Skin epidermis (tissue), 12 donors: ENCODE data around the gene MMP1.

Source experiments
- H3K27ac ChIP-seq, 21 experiments: fragments of 200-600 bp; sonication (generic) in 11 of 21; one replicate each; pipeline ENCODE4 v1.5.0; 2020; ENCODE audit warnings: mild to moderate bottlenecking in 3 of 21, inconsistent platforms in 2 of 21, moderate library complexity in 2 of 21
- H3K4me3 ChIP-seq, 7 experiments: fragments of 200-600 bp; sonication (generic) in 2 of 7; one replicate each; pipeline ENCODE4 v1.5.0; 2020; ENCODE audit warnings: inconsistent platforms in 2 of 7, mild to moderate bottlenecking in 2 of 7, moderate library complexity in 1 of 7

MMP1 gene

DNA sequence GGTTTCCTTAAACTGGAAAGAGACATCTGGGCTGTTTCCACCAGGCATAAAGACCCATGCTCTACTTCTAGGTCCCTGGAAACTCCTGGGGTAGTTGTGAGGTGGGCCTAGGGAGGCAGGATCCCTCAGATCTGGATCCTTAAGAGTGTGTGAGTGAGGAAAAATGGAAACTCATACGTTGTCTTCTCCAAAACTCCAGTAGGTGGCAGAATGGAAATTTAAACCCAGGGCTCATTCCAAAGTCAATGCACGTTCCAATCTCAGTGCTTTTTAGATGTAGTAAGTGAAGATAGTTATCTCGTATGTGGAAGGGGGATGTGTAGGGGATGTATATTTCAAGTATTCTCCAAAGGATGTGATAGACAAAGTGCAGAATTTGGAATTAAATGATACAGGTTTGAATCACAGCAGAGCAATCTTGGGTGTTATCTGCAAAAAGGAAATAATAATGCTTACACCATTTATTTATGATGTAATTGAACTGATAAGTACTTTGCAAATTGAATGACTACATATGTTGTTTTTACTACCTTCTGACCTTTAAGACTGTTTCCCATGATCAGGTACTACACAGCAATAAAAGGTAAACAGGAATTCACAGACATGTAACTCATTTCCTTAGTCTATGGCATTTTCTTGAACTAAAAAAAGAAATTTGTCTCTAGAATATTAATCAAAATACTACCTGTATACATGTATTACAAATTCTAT, 13.1 kb upstream of the MMP1 start:
- no peak overlapping the region for H3K27ac ChIP-seq

GRCh38 chr11:102809971-102810370, 12.0 kb upstream of the MMP1 start:
- H3K27ac ChIP-seq, result no peak overlapping the region
- no peak overlapping the region for H3K4me3 ChIP-seq

More for the DNA sequence above, 13.1 kb upstream of the MMP1 start:
- no peak overlapping the region for H3K4me3 ChIP-seq

DNA sequence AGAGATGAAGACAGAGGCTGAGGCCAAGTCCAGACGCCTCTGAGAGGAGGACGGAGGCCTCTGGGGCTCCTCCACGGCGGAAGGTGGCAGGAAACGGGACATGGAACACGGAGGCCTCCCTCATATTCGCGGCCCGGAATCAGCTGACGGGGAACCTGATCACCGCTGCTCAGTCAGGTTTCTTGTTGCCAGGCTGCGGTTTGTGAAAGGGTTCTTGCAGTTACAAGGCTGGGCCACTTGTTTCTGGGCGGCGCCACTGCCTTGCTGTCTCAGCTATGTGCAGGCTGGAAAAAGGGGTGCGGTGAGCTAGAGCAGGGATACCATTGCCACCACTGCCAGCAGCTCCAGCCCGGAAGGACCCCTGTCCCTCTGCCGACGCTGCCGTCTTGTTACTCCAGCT, 10.0 kb upstream of the MMP1 start:
- Histone ChIP-seq H3K27ac (no peak overlapping the region), H3K4me3 (no peak overlapping the region)

- H3K4me3 ChIP-seq, result no peak overlapping the region
- H3K27ac ChIP-seq, result no peak overlapping the region
These were observed 8.3 kb upstream of the MMP1 start for GRCh38 chr11:102806296-102806695.

DNA sequence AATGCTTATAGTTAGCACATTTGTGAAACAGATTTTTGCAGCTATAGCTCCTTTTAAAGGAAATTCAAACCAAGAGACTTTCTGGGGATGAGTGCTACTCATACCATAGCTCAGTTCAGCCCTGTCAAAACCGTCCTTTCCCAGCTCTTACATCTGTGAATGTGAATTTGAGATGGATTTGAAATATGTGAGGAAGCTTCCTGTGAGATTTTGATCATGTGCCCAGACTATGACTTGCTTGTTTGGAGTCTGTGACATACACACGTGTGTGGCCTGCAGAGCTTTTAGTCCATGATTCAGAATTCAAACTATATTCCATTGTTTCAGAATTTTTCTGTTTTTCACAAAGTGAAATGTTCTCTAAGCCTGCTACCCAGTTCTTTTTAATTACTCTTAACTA, 4.4 kb upstream of the MMP1 start:
- Histone ChIP-seq H3K4me3 (no peak overlapping the region), H3K27ac (peak overlapping the region in 5 of 21 experiments; percentile 2 to 67 (median 40))

DNA sequence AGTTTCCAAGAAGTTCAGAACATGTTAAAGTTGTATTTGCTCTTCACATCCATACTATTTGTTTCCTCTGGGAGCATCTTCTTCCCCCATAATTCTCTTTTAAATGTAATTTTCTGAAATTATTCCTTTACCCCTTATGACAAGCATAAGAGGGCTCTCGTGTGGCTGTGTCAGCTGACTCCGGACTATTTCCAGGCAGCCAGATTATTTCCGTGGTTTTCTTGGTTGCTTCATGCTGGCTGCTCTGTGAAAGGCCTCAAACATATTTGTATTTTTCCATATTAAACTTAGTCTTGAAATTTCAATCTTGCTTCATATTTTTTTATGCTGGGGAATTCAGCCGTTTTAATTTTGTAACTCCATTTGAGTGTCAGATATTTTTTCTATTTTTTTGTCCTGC, 2.8 kb upstream of the MMP1 start:
- H3K27ac ChIP-seq, result peak overlapping the region in 10 of 21 experiments; percentile 8 to 67 (median 42)
- H3K4me3 ChIP-seq, result no peak overlapping the region

DNA sequence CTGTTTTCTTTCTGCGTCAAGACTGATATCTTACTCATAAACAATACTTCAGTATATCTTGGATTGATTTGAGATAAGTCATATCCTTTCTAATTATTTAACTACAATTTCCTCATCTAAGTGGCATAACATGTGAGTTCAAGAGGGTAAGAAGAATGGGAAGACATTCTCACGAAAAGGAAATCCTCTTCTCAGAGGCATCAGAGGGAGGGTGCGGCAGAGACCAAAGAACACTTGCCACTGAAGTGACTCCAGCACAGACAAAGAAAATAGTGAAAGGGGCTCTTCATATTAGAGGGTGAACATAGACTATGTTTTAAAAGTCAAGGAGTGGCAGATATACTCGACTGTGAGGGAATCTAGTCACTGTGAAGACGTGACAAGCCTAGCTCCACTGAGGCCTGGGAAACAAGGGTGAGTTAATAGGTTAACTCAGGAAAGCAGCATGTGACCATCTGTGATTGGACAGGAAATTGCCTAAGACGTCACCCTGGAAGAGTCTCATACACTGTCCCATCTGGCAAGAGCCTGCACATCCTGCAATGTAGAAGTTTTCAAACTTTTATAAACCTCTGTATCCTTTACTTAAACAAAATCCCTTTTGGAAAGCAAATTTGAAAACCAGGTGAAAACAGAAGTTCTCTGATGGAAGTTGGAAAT, 1.9 kb upstream of the MMP1 start:
- H3K4me3 ChIP-seq, result no peak overlapping the region
- H3K27ac ChIP-seq, result peak overlapping the region in 10 of 21 experiments; percentile 8 to 67 (median 28)

DNA sequence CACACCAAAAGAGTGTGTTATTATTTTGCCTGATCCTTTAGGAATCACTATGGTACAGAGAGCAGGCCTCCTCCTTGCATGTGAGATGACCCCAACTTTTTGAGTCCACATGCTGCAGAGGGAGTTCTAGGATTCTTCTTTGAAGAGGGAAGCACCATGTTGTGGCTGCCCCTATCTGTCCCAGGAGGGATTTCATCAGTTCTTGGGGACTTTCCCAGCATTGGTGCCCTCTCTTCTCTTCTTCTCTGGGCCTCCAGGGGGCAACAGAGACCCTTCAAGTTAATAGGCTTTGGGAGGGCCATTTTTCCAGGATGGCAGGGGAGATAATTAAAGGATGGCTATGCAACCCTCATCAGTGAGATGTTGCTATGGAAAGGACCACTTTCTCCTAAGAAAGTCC, 3.6 kb downstream of the MMP1 start:
- Histone ChIP-seq H3K4me3 (no peak overlapping the region), H3K27ac (no peak overlapping the region)

GRCh38 chr11:102793677-102794290, 4.2 kb downstream of the MMP1 start:
- H3K27ac ChIP-seq, result no peak overlapping the region
- no peak overlapping the region for H3K4me3 ChIP-seq

- no peak overlapping the region for H3K4me3 ChIP-seq
- H3K27ac ChIP-seq, result no peak overlapping the region
These were observed 5.4 kb downstream of the MMP1 start for GRCh38 chr11:102792604-102793003.

GRCh38 chr11:102791271-102792036, 6.5 kb downstream of the MMP1 start:
- no peak overlapping the region for H3K27ac ChIP-seq
- no peak overlapping the region for H3K4me3 ChIP-seq

- Histone ChIP-seq H3K27ac (no peak overlapping the region), H3K4me3 (no peak overlapping the region)
These were observed 9.5 kb downstream of the MMP1 start for GRCh38 chr11:102788334-102788995.

- Histone ChIP-seq H3K4me3 (no peak overlapping the region), H3K27ac (no peak overlapping the region)
These were observed 13.6 kb downstream of the MMP1 start for GRCh38 chr11:102784380-102784779.

- Histone ChIP-seq H3K27ac (no peak overlapping the region), H3K4me3 (no peak overlapping the region)
These were observed 14.2 kb downstream of the MMP1 start for GRCh38 chr11:102783720-102784119.

DNA sequence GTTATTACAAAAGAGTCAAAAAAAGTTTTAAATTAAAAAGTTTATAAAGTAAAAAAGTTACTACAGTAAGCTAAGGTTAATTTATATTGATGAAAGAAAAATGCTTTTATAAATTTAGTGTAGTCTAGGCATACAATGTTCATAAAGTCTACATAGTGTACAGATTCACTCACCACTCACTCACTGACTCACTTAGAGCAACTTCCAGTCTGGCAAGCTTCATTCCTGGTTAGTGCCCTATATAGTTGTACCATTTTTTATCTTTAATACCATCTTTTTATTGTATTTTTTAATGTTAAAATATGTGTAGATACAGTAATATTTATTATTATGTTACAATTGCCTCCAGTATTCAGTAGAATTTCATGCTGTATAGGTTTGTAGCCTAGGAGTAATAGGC, 14.9 kb downstream of the MMP1 start:
- H3K27ac ChIP-seq, result no peak overlapping the region
- no peak overlapping the region for H3K4me3 ChIP-seq

- no peak overlapping the region for H3K27ac ChIP-seq
- no peak overlapping the region for H3K4me3 ChIP-seq
These were observed 16.3 kb downstream of the MMP1 start for GRCh38 chr11:102781676-102782075.

- no peak within 1 kb of the TSS for H3K4me3 ChIP-seq
- no peak within 1 kb of the TSS for H3K27ac ChIP-seq
These were observed 17.5 kb downstream of the MMP1 start, which contains the start of gene MMP10 for GRCh38 chr11:102780491-102780918. MMP10 (minus strand) TSS chr11:102780628; CDS start chr11:102780591, 37 bp downstream.

GRCh38 chr11:102776454-102776853, 21.5 kb downstream of the MMP1 start:
- H3K4me3 ChIP-seq, result no peak overlapping the region
- H3K27ac ChIP-seq, result no peak overlapping the region

DNA sequence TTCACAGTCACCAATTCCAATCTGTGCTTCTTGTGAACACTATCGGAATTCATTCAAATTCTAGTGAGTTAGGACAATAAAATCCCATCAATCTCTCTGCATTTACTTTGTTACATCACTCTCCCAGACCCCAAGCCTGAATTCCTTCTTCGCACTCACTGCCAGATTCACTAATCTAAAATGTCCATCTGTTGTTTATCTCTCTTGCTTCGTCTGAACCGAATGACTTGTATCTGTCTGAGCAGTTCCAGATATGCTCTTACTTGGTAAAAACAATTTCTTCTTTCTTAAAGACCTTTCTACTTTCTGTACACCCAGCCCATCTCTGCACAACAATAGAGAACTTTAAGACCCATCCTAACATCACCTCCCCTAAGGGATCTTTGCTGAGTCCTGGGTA, 24.6 kb downstream of the MMP1 start:
- H3K27ac ChIP-seq, result no peak overlapping the region
- H3K4me3 ChIP-seq, result no peak overlapping the region

GRCh38 chr11:102771351-102771750, 26.6 kb downstream of the MMP1 start:
- Histone ChIP-seq H3K4me3 (no peak overlapping the region), H3K27ac (no peak overlapping the region)
